ENCODE data around the gene PADI1.
A peak's percentile ranks its signal among the peaks of the same experiment; 100 is the strongest.

PADI1 gene

GRCh38 chr1:17274186-17275170, 69.5 kb downstream of the PADI1 start:
- DNase-seq: peak; percentile 16

GRCh38 chr1:17276568-17276967, 71.6 kb downstream of the PADI1 start:
- no peak for DNase-seq

GRCh38 chr1:17277511-17278159, 72.7 kb downstream of the PADI1 start:
- no peak for DNase-seq

- DNase-seq: no peak
Observed at GRCh38 chr1:17278996-17279830, 74.3 kb downstream of the PADI1 start.

- no peak for DNase-seq
Observed at GRCh38 chr1:17280436-17280835, 75.5 kb downstream of the PADI1 start.

GRCh38 chr1:17280894-17281293, 76.0 kb downstream of the PADI1 start:
- no peak for DNase-seq

GRCh38 chr1:17281775-17282181, 76.8 kb downstream of the PADI1 start:
- no peak for DNase-seq

GRCh38 chr1:17282836-17283235, 77.9 kb downstream of the PADI1 start:
- no peak for DNase-seq

GRCh38 chr1:17286646-17287045, 81.7 kb downstream of the PADI1 start:
- no peak for DNase-seq

GRCh38 chr1:17287130-17287776, 82.3 kb downstream of the PADI1 start:
- DNase-seq: no peak

GRCh38 chr1:17289721-17290120, 84.8 kb downstream of the PADI1 start:
- no peak for DNase-seq

- no peak for DNase-seq
Observed at GRCh38 chr1:17290553-17290952, 85.6 kb downstream of the PADI1 start.

GRCh38 chr1:17292299-17293160, 87.6 kb downstream of the PADI1 start:
- DNase-seq: no peak

GRCh38 chr1:17293681-17294425, 88.9 kb downstream of the PADI1 start:
- no peak for DNase-seq

- DNase-seq: no peak
Observed at GRCh38 chr1:17295292-17295691, 90.4 kb downstream of the PADI1 start.

Measured in CD4-positive, alpha-beta T cell treated with Interleukin-17A for 4 hours (primary cell).